Panc1 (cell line): ENCODE results near the gene OR1K1. TPM values are rescaled to one million over a fixed set of nuclear protein-coding genes. Genes with fewer than 3 reads are reported as not detected.
A peak's percentile ranks its signal among the peaks of the same experiment; 100 is the strongest.
"Not testable (repeated sequence)": the region's sequence is repeated elsewhere in the genome, so short reads cannot be mapped to it uniquely, and the experiment has no call there.

Source experiments
- ATAC-seq: fragments of 200-7000 bp; cut with Tn5 transposase; 2 replicates; pipeline ENCODE4 v1.9.1; 2020; ENCODE audit warnings: mild to moderate bottlenecking, moderate library complexity
- BruUV-seq: library from RNA; stranded (reverse); fragments of 400-500 nt; replicated peaks from 2 replicates; lab custom pipeline; 2021; lab: Mats Ljungman, UMichigan
- CTCF ChIA-PET: fragments of 300-600 bp; sonication (Branson Sonifier 250); formaldehyde crosslinking; loops from one replicate; lab custom pipeline; 2022; ENCODE audit warnings: antibody characterized with exemption; lab: Charles Lee
- POLR2A ChIA-PET: fragments of 300-600 bp; sonication (Branson Sonifier 250); formaldehyde crosslinking; loops from one replicate; lab custom pipeline; 2022; ENCODE audit warnings: antibody characterized with exemption; lab: Charles Lee
- DNase-seq: peaks from one replicate; pipeline ENCODE4 v3.0.0-alpha.2; 2010; ENCODE audit warnings: low read depth, low spot score
- H3K27ac ChIP-seq: 2 replicates; pipeline ENCODE4 v1.5.1; 2011; ENCODE audit warnings: mild to moderate bottlenecking, low read length, inconsistent platforms
- H3K27me3 ChIP-seq: fragments of 200-500 bp; sonication (Bioruptor generic); 2 replicates; pipeline ENCODE4 v1.6.0; 2014; ENCODE audit warnings: low read length, inconsistent platforms; ENCODE audit not compliant: control insufficient read depth, insufficient read depth
- H3K36me3 ChIP-seq: fragments of 200-500 bp; sonication (Bioruptor generic); 2 replicates; pipeline ENCODE4 v1.5.1; 2014; ENCODE audit warnings: inconsistent platforms, mild to moderate bottlenecking, low read length, moderate library complexity; ENCODE audit not compliant: control insufficient read depth, insufficient read depth
- H3K4me1 ChIP-seq: 2 replicates; pipeline ENCODE4 v1.5.1; 2011; ENCODE audit warnings: inconsistent platforms, mild to moderate bottlenecking, low read length, moderate library complexity; ENCODE audit not compliant: control insufficient read depth, insufficient read depth
- H3K4me3 ChIP-seq, 2 experiments: 2 replicates each; pipeline ENCODE4 v1.5.1; 2011 to 2012; ENCODE audit warnings: low read depth in 2 of 2, low read length in 2 of 2, mild to moderate bottlenecking in 2 of 2, inconsistent platforms in 1 of 2, moderate library complexity in 1 of 2
- H3K9me3 ChIP-seq: fragments of 200-500 bp; sonication (Bioruptor generic); 2 replicates; pipeline ENCODE4 v1.5.1; 2014; ENCODE audit warnings: low read depth, mild to moderate bottlenecking, inconsistent platforms, low read length, moderate library complexity; ENCODE audit not compliant: control insufficient read depth, insufficient read depth
- POLR2AphosphoS5 ChIP-seq: IDR thresholded peaks from 2 replicates; pipeline ENCODE4 v1.6.1; 2012; ENCODE audit warnings: mild to moderate bottlenecking, low read depth, low read length, moderate library complexity
- SIN3A ChIP-seq: IDR thresholded peaks from 2 replicates; pipeline ENCODE4 v1.6.1; 2012; ENCODE audit warnings: low read depth, mild to moderate bottlenecking, low read length, moderate library complexity, borderline replicate concordance; ENCODE audit not compliant: insufficient read depth
- TCF7L2 ChIP-seq: IDR thresholded peaks from 2 replicates; pipeline ENCODE4 v1.6.1; 2011; ENCODE audit warnings: mild to moderate bottlenecking, low read depth, low read length, inconsistent platforms
- in situ Hi-C: cut with HindIII; loops from 2 replicates; pipeline ENCODE4 v1.10.0; 2016; ENCODE audit warnings: low sequenced_read_pairs, low pct_unique_long_range_greater_than_20kb
- intact Hi-C: fragments of 100-400 bp; cut with micrococcal nuclease; formaldehyde crosslinking; loops from one replicate; pipeline ENCODE4 v1.10.0; 2022; ENCODE audit not compliant: unreplicated experiment
- total RNA-seq: library from RNA; stranded (reverse); gene quantifications from one replicate; pipeline ENCODE4 v1.2.1, GENCODE V29; 2021; ENCODE audit not compliant: unreplicated experiment
- TF ChIP-seq, protein P1 (sequence below), 2 experiments: IDR thresholded peaks; 2 replicates each; pipeline ENCODE4 v1.6.1; 2011 to 2012; ENCODE audit warnings: low read depth in 2 of 2, control low read depth in 1 of 2, low read length in 1 of 2, mild to moderate bottlenecking in 1 of 2, moderate library complexity in 1 of 2; ENCODE audit not compliant: insufficient read depth in 1 of 2
- TF ChIP-seq, protein P2 (sequence below): fragments of 450-650 bp; IDR thresholded peaks from 2 replicates; pipeline ENCODE4 v1.5.1; 2017; ENCODE audit warnings: mild to moderate bottlenecking

Gene OR1K1
- total RNA-seq, 1 experiment from 2014 or later = not detected

DNA sequence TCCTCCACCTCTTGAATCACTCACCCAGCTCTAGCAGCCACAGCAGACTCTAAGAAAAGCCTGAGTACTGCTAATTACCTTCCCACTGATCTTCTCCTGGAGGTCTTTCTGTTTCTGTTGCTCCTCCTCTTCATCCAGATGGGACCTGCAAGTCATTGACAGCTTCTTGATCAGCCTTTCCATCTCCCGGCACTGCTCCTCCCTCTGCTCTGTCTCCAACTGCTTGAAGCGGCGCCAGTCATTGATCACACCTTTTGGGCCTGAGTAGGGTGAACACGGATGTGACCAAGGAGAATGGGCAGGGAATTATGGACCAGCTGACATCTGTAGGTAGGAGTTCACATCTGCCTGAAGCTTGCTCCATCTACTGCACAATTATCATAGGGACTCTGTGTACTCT is 23.0 kb downstream of the OR1K1 start:
- ChIA-PET CTCF (no interaction called here), POLR2A (no interaction called here)
- Histone ChIP-seq H3K36me3 (peaks cover 13% of the 10 kb centered on the region), H3K4me3 (no peak overlapping the region), H3K4me1 (peaks cover 18% of the 10 kb centered on the region), H3K27me3 (no peaks in the 10 kb centered on the region), H3K9me3 (no peaks in the 10 kb centered on the region), H3K27ac (no peak overlapping the region)
- no peak for DNase-seq
- intact Hi-C loops (no loop called here), in situ Hi-C loops (no loop called here)
- TF ChIP-seq TCF7L2 (no peak), SIN3A (no peak), POLR2AphosphoS5 (no peak)
- TF ChIP-seq, protein P1, sequence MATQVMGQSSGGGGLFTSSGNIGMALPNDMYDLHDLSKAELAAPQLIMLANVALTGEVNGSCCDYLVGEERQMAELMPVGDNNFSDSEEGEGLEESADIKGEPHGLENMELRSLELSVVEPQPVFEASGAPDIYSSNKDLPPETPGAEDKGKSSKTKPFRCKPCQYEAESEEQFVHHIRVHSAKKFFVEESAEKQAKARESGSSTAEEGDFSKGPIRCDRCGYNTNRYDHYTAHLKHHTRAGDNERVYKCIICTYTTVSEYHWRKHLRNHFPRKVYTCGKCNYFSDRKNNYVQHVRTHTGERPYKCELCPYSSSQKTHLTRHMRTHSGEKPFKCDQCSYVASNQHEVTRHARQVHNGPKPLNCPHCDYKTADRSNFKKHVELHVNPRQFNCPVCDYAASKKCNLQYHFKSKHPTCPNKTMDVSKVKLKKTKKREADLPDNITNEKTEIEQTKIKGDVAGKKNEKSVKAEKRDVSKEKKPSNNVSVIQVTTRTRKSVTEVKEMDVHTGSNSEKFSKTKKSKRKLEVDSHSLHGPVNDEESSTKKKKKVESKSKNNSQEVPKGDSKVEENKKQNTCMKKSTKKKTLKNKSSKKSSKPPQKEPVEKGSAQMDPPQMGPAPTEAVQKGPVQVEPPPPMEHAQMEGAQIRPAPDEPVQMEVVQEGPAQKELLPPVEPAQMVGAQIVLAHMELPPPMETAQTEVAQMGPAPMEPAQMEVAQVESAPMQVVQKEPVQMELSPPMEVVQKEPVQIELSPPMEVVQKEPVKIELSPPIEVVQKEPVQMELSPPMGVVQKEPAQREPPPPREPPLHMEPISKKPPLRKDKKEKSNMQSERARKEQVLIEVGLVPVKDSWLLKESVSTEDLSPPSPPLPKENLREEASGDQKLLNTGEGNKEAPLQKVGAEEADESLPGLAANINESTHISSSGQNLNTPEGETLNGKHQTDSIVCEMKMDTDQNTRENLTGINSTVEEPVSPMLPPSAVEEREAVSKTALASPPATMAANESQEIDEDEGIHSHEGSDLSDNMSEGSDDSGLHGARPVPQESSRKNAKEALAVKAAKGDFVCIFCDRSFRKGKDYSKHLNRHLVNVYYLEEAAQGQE (IDR thresholded peaks at IDR 0.05; ENCODE audit: insufficient read depth in 1 of 2, low read depth in 2 of 2, low read length in 1 of 2) = no peak
- TF ChIP-seq, protein P2, sequence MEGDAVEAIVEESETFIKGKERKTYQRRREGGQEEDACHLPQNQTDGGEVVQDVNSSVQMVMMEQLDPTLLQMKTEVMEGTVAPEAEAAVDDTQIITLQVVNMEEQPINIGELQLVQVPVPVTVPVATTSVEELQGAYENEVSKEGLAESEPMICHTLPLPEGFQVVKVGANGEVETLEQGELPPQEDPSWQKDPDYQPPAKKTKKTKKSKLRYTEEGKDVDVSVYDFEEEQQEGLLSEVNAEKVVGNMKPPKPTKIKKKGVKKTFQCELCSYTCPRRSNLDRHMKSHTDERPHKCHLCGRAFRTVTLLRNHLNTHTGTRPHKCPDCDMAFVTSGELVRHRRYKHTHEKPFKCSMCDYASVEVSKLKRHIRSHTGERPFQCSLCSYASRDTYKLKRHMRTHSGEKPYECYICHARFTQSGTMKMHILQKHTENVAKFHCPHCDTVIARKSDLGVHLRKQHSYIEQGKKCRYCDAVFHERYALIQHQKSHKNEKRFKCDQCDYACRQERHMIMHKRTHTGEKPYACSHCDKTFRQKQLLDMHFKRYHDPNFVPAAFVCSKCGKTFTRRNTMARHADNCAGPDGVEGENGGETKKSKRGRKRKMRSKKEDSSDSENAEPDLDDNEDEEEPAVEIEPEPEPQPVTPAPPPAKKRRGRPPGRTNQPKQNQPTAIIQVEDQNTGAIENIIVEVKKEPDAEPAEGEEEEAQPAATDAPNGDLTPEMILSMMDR = no peak
- no TSS peak for BruUV-seq
- no peak for ATAC-seq

DNA sequence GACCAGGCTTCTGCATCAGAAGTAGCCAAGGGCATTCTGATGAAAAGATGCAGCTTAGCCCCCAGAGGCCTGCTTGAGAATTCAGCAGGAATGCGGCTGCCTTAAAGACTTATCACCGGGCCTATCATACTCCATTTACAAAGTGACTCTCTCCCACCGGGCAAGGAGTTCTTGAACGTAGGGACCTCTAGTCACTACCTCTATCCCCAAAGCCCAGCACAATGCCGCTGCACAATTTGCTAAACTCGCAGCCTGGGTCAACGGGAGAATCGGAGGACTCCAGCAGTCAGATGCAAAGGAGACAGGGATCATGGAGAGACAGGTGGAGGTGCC is 27.8 kb downstream of the OR1K1 start:
- intact Hi-C loops (no loop called here), in situ Hi-C loops (no loop called here)
- CTCF ChIA-PET = no interaction called here
- no peaks in the 10 kb centered on the region for H3K27me3 ChIP-seq
- TF ChIP-seq SIN3A (no peak), POLR2AphosphoS5 (no peak), TCF7L2 (no peak)
- TF ChIP-seq, protein P1 (IDR thresholded peaks at IDR 0.05; ENCODE audit: insufficient read depth in 1 of 2, low read depth in 2 of 2, low read length in 1 of 2) = no peak
- TF ChIP-seq, protein P2 = no peak
- no peak for DNase-seq
- H3K36me3 ChIP-seq = peaks cover 2% of the 10 kb centered on the region
- peak overlapping the region; percentile 85 for H3K27ac ChIP-seq
- H3K4me1 ChIP-seq = peaks cover 7% of the 10 kb centered on the region; the same call in 1 of the 2 replicates
- BruUV-seq = no TSS peak
- ATAC-seq = peak; percentile 28
- H3K9me3 ChIP-seq = no peaks in the 10 kb centered on the region
- H3K4me3 ChIP-seq = peak overlapping the region; percentile 79 to 81
- POLR2A ChIA-PET = interaction anchor here (0.7 kb wide), 1 partner anchor 284 kb away, joined by 3 read pairs; no protein-coding TSS in a partner anchor

DNA sequence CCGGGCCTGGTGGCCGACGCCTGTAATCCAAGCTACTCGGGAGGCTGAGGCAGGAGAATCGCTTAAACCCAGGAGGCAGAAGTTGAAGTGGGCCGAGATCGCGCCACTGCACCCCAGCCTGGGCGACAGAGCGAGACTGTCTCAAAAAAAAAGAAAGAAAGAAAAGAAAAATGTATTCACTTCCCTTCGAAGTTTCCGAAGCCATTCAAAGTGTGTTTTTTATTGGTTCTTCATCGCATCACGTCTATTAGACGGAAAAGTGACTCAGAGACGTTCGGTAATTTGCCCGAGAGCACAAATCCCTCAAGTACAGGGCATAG is 29.0 kb downstream of the OR1K1 start:
- H3K27ac ChIP-seq = peak overlapping the region; percentile 85
- H3K27me3 ChIP-seq, CTCF ChIA-PET, POLR2A ChIA-PET, H3K4me1 ChIP-seq, H3K36me3 ChIP-seq, DNase-seq, intact Hi-C loops, BruUV-seq, ATAC-seq, in situ Hi-C loops, H3K9me3 ChIP-seq: not testable (repeated sequence)
- H3K4me3 ChIP-seq = peak overlapping the region; percentile 79 to 81
